Breast epithelium (tissue), 4 donors: Measurements from ENCODE around the gene OTOF. TPM values are rescaled to one million over a fixed set of nuclear protein-coding genes. Genes with fewer than 3 reads are reported as not detected.

ENCODE experiments used
- DNase-seq, 2 donors: peaks; one replicate each; pipeline ENCODE4 v3.0.0-alpha.2; 2019; ENCODE audit warnings: low spot score in 2 of 2
- H3K27ac ChIP-seq, 2 donors: fragments of 200-600 bp; sonication (generic) in 1 of 2; one replicate each; pipeline ENCODE4 v1.5.1; 2016 to 2019; ENCODE audit warnings: mild to moderate bottlenecking in 1 of 2
- H3K27me3 ChIP-seq, 2 donors: fragments of 200-600 bp; sonication (generic) in 1 of 2; one replicate each; pipeline versions ENCODE4 v1.5.1 to v1.6.0; 2017 to 2019; ENCODE audit warnings: control low read depth in 1 of 2, mild to moderate bottlenecking in 1 of 2
- H3K36me3 ChIP-seq: fragments of 200-600 bp; one replicate; pipeline ENCODE4 v1.5.1; 2019
- H3K4me1 ChIP-seq, 2 donors: fragments of 200-600 bp; sonication (generic); one replicate each; pipeline ENCODE4 v1.5.1; 2016 to 2019; ENCODE audit warnings: control low read depth in 1 of 2
- H3K4me3 ChIP-seq, 3 donors: fragments of 200-600 bp; sonication (generic); 1 replicate in 2 of 3; 2 replicates in 1 of 3; pipeline ENCODE4 v1.5.1; 2016 to 2019; ENCODE audit warnings: mild to moderate bottlenecking in 3 of 3, moderate library complexity in 2 of 3
- H3K9me3 ChIP-seq, 2 donors: fragments of 200-600 bp; sonication (generic) in 1 of 2; one replicate each; pipeline ENCODE4 v1.5.1; 2016 to 2019; ENCODE audit warnings: control low read depth in 1 of 2
- CTCF ChIP-seq, 3 donors: fragments of 450-650 bp; IDR thresholded peaks; one replicate each; pipeline ENCODE4 v1.5.1; 2016 to 2017; ENCODE audit warnings: antibody characterized with exemption in 3 of 3, mild to moderate bottlenecking in 3 of 3, moderate library complexity in 3 of 3
- POLR2A ChIP-seq: fragments of 450-650 bp; IDR thresholded peaks from one replicate; pipeline ENCODE4 v1.6.1; 2016; ENCODE audit warnings: antibody characterized with exemption, mild to moderate bottlenecking, moderate library complexity
- POLR2AphosphoS5 ChIP-seq, 3 donors: sonication (generic); formaldehyde crosslinking; IDR thresholded peaks; one replicate each; pipeline ENCODE4 v1.6.1; 2017; ENCODE audit warnings: antibody characterized with exemption in 3 of 3
- intact Hi-C: fragments of 100-400 bp; cut with DNase I; formaldehyde crosslinking; loops from one replicate; pipeline ENCODE4 v1.15.1; 2023; ENCODE audit warnings: low total_unique reads
- total RNA-seq, 3 donors: library from RNA; depleted of rRNA; stranded (reverse); fragments of >200 nt; gene quantifications; one replicate each; pipeline ENCODE4 v1.1.0, GENCODE V29; 2016

Gene OTOF
- total RNA-seq, 3 donors from 2014 or later, result 0.15 to 0.33 (median 0.32) TPM

GRCh38 chr2:26444236-26444635, 33.7 kb downstream of the OTOF start:
- H3K9me3 ChIP-seq, result no peaks in the 10 kb centered on the region
- H3K4me3 ChIP-seq, result no peak overlapping the region
- no peaks in the 10 kb centered on the region for H3K27me3 ChIP-seq
- no peaks in the 10 kb centered on the region for H3K4me1 ChIP-seq
- no peak overlapping the region for H3K27ac ChIP-seq
- no peak for TF ChIP-seq CTCF (IDR thresholded peaks at IDR 0.05)
- TF ChIP-seq POLR2A, result no peak
- TF ChIP-seq POLR2AphosphoS5 (IDR thresholded peaks at IDR 0.05), result no peak
- intact Hi-C loops, result no loop called here
- DNase-seq, result no peak
- H3K36me3 ChIP-seq, result no peaks in the 10 kb centered on the region

- Histone ChIP-seq H3K27ac (no peak overlapping the region), H3K27me3 (no peaks in the 10 kb centered on the region), H3K4me1 (no peaks in the 10 kb centered on the region), H3K36me3 (no peaks in the 10 kb centered on the region), H3K4me3 (no peak overlapping the region), H3K9me3 (no peaks in the 10 kb centered on the region)
- DNase-seq, result no peak
- intact Hi-C loops, result no loop called here
- TF ChIP-seq POLR2A (no peak), POLR2AphosphoS5 (IDR thresholded peaks at IDR 0.05) (no peak), CTCF (IDR thresholded peaks at IDR 0.05) (no peak)
Measured at GRCh38 chr2:26442707-26443106, 35.2 kb downstream of the OTOF start.

- H3K4me1 ChIP-seq, result no peaks in the 10 kb centered on the region
- H3K27ac ChIP-seq, result no peak overlapping the region
- TF ChIP-seq POLR2A (no peak), POLR2AphosphoS5 (IDR thresholded peaks at IDR 0.05) (no peak), CTCF (IDR thresholded peaks at IDR 0.05) (no peak)
- no peak for DNase-seq
- no peaks in the 10 kb centered on the region for H3K27me3 ChIP-seq
- H3K9me3 ChIP-seq, result no peaks in the 10 kb centered on the region
- no peaks in the 10 kb centered on the region for H3K36me3 ChIP-seq
- intact Hi-C loops, result no loop called here
- no peak overlapping the region for H3K4me3 ChIP-seq
Measured at GRCh38 chr2:26442301-26442700, 35.6 kb downstream of the OTOF start.

GRCh38 chr2:26438926-26439325, 39.0 kb downstream of the OTOF start:
- H3K27me3 ChIP-seq, result no peaks in the 10 kb centered on the region
- no peaks in the 10 kb centered on the region for H3K9me3 ChIP-seq
- no peak for DNase-seq
- H3K4me3 ChIP-seq, result no peak overlapping the region
- TF ChIP-seq POLR2A (no peak), POLR2AphosphoS5 (IDR thresholded peaks at IDR 0.05) (no peak), CTCF (IDR thresholded peaks at IDR 0.05) (no peak)
- no peak overlapping the region for H3K27ac ChIP-seq
- H3K4me1 ChIP-seq, result no peaks in the 10 kb centered on the region
- no peaks in the 10 kb centered on the region for H3K36me3 ChIP-seq
- intact Hi-C loops, result no loop called here

GRCh38 chr2:26438526-26438925, 39.4 kb downstream of the OTOF start:
- TF ChIP-seq POLR2A (no peak), POLR2AphosphoS5 (IDR thresholded peaks at IDR 0.05) (no peak), CTCF (IDR thresholded peaks at IDR 0.05) (no peak)
- intact Hi-C loops, result no loop called here

More at GRCh38 chr2:26438526-26438925, 39.4 kb downstream of the OTOF start:
- H3K9me3 ChIP-seq, result no peaks in the 10 kb centered on the region
- no peak for DNase-seq
- H3K27me3 ChIP-seq, result no peaks in the 10 kb centered on the region
- H3K36me3 ChIP-seq, result no peaks in the 10 kb centered on the region
- no peak overlapping the region for H3K4me3 ChIP-seq
- H3K4me1 ChIP-seq, result no peaks in the 10 kb centered on the region
- H3K27ac ChIP-seq, result no peak overlapping the region
